Amygdala (tissue), 56 donors: ENCODE results near the gene OR52L1.
"Not testable (repeated sequence)": the region's sequence is repeated elsewhere in the genome, so short reads cannot be mapped to it uniquely, and the experiment has no call there.

Experiments used
- DNase-seq, 56 donors: peaks; one replicate each; lab custom pipeline; 2025; lab: John Stamatoyannopoulos, UW

The OR52L1 gene

DNA sequence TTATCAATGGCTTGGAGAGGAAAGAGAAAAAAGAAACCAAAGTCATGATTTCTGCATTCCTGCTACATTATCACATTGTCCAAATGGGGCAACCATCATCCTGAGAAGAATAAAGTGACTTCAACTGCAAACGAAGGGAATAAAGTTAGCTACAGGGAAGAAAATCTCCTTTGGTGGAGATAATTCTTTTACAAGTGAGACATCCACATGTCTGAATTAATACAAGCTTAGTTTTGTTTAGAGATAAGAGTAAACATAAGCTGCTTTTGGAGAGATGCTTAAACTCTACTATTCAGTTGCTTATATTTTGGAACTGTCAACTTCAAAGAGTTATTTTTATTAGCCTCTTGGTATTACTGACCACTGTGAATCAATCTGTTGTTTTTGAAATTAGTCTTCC is at the start of gene OR52L1:
OR52L1 (minus strand) TSS at position 101 of the 400 bp plus-strand sequence; CDS start at position 46, 55 bp downstream.
- no peak for DNase-seq

- no peak for DNase-seq
Measured at GRCh38 chr11:6030708-6031405, 44.1 kb upstream of the OR52L1 start, which contains the start of gene OR56A1. OR56A1 (minus strand) TSS chr11:6030758; CDS start chr11:6027692, 3,066 bp downstream.

DNA sequence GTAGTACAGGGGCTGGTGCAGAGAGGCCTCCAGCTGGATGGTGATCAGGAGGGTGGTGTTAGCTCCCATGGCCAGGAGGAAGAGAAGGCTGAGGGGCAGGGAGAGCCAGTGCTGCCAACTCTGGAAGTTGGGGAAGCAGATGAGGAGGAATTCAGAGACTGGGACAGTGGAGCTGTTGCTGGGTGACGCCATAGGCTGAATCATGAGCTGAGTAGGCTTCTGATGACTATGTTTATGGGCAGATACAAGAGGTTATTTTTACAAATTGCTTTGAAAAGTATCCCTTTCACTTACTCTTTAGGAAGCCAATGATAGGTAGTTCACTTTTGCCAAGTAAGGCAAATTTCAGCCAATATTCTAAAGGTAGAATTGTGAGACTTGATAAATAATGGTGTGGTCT is 40.7 kb upstream of the OR52L1 start:
- DNase-seq: no peak

DNA sequence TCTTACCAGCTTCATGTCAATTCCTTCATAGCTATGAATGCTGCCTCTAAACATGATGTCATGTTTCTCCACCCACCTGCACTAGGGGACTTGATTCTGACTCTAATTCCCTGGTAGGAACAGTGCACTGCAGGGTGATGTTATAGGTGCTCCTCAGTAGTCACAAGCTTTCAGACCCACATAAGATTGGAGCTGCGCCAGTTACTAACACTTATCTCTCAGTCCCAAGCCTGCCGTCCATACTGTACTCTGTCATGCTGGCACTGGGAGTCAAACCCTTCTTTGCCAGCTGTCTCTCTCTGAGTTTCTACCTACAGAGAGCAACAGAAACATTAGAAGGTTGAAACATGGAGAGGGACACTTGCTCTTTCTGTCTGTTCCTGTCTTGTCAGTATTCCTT is 38.3 kb upstream of the OR52L1 start:
- DNase-seq: no peak

GRCh38 chr11:6022956-6023355 is 36.2 kb upstream of the OR52L1 start:
- DNase-seq: peak in 2 of 56 donors; percentile 1 to 3

DNA sequence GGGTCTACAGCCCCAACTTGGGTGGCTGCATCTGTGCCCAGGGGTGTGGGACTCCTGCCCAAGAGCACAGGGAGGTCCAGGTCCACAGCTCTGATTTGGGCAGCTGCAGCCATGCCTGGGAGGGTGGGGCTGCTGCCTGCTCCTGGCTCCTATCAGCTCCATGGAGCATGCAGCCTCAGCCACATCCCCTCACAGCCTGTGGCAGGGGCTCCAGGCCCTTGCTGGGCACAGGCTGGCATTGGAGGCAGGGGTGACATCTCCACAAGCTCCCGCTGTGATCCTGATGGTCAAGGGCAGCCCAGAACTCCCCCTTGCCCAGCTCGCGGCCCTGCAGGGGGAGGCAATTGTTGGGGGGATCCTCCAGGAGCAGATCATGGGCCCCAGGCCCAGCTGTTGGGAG is 26.3 kb upstream of the OR52L1 start:
- DNase-seq: no peak

DNA sequence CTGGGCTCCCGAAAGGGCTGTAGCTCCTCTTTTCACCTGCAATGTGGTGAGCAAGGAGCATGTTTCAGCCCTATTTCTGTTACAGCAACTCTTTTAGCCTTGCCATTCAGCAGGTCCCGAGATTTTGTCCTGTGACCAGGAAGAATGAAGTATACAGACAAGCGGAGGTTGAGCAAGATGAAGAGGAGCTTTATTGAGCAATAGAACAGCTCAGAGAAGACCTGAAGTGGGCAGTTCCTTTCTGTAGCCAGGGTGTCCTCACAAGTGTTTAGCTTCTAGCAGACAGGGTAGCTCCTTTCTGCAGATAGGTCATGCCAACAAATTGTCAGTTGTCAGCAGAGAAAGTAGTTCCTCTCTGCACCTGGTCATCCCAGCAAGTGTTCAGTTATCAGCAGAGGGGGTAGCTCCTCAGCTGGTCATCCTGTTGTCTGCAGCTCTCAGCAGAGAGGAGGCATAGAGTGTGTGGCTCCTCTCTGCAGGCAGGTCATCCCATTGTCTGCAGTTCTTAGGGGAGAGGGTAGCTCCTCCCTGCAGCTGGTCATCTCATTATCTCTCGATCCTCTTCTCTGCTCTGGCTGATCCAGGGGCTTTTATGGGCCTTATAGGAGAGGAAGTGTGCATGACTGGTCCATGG is 25.4 kb upstream of the OR52L1 start:
- no peak for DNase-seq

GRCh38 chr11:6006846-6007245 is 20.1 kb upstream of the OR52L1 start, which contains the start of gene OR56A4:
OR56A4 (minus strand) TSS chr11:6006946; CDS start chr11:6002992, 3,954 bp downstream.
- DNase-seq: no peak

DNA sequence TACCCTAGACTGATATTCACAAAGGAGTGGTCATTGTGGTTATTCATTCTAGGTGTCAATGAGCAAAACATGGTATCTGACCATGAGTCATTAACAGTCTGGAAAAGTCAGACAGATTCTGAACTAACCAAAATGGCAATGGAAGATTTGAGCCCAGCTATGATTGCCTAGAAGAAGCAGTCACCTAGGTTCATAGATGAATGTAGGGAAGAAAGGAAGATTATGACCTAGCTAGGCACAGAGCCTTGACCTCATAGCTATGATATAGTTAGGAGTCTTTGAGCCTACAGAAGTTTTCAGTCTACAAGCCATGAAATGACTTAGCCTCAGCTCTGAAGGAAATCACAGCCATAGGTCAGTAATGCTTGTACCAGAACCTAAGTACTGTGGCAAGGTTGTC is 19.6 kb upstream of the OR52L1 start:
- DNase-seq: no peak

DNA sequence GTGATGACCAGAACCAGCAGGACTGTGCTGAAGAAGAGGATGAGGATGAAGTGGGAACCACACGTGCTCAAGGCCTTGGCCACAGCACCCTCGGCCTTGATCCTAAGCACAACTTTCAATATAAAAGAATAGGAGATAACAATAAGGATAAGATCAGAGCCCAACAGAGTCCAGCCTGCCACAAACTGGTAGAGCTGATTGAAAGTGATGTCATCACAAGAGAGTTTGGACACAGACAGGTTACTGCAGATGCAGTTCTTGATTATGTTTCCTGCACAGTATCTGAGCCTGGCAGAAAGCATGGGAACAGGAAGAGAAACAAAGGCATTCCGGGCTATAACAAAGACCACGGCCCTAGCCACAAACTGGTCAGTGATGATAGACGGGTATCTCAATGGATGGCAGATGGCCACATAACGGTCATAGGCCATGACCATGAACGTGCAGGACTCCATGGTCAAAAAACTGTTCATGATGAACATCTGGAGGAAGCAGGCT is 15.5 kb upstream of the OR52L1 start:
- no peak for DNase-seq

- DNase-seq: no peak
Measured at GRCh38 chr11:5994791-5995190, 8.0 kb upstream of the OR52L1 start.

DNA sequence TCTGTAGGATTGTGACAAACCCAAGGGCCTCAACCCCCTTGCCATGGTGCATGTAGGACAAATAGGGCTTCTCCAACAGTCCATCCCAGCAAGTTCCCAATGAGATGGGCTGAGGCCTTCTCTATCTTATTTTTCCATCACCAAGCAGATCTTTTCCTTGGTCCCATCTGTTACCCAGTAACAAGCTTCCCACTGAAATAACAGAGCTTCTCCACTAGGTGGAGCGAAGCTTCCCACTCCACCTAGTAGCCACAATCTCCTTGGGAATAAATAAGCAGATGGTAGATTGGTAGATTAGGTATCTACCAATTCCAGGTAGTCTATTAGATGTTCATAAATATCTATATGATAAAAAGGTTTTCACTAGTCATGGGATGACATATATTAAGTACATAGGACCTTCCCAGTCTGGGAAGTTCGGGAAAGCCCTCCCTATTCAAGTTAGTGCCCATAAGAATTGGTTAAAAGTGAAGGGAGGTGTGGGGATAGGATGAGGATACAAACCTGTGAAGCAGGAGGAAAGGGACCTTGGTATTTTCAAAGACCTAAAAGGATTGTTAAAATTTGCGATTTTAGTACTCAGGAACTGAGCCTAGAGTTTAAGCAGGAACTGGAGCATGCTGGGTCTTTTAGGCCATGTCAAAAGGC is 5.9 kb upstream of the OR52L1 start:
- DNase-seq: no peak

- no peak for DNase-seq
Measured at GRCh38 chr11:5992150-5992549, 5.4 kb upstream of the OR52L1 start.

DNA sequence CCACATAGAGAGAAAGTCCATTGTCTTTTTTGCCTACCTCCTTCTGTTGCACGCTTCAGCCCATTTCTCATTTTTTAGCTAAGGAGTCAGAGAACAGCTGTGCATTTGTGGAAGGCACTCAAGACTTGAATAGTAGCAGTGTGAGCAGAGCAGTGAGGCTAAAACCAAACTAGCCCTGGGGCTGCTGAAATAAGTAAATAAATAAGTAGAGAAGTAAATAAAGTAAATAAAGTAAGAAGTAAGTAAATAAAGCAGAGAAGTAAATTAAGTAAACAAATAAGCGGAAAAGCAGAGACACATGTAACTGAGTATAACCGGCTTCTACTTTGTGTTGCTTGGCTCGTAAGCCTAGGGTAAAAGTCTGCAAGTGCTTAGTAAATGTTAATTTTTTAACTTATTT is 2.4 kb upstream of the OR52L1 start:
- DNase-seq: no peak

DNA sequence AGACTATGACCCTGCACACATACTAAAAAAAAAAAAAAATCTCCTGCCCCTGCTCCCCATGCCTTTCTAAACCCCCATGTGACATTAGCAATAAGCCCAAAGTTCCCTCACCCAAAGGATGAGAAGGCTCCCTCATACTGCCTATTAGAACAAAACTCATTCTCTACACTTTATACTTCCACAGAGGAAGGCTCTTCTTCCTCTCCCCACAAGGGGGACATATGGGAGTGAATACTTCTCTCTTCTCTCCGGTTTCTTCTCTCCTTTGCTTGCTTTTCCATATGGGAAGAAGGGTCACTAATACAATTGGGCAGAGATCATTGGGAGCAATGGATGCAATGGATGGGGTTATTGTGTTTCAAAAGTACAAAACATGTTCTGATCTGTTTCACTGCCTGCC is 3.3 kb downstream of the OR52L1 start:
- DNase-seq: no peak

DNA sequence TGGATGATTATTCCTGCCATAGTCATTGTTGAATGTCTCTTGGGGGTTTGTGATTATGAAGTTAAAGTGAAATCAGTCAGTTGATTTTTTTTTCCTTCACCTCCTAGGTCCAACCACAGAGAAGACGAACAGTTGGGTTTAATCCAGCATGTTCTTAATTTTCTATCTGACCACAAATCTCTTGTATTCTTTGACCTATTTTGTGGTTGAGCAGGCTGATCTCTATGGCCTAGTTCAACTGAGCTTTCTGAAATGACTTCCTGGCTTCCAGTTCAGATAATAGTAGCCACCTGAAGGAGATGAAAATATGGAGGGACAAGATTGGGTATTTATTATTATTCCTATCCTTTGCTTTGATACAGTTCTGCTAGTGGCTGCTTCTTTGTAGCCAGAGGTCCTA is 13.3 kb downstream of the OR52L1 start:
- DNase-seq: no peak

GRCh38 chr11:5968394-5968793 is 18.4 kb downstream of the OR52L1 start, which contains the start of gene OR56A5:
OR56A5 (minus strand) TSS chr11:5968494; CDS start chr11:5968494, 0 bp downstream.
- DNase-seq: no peak

DNA sequence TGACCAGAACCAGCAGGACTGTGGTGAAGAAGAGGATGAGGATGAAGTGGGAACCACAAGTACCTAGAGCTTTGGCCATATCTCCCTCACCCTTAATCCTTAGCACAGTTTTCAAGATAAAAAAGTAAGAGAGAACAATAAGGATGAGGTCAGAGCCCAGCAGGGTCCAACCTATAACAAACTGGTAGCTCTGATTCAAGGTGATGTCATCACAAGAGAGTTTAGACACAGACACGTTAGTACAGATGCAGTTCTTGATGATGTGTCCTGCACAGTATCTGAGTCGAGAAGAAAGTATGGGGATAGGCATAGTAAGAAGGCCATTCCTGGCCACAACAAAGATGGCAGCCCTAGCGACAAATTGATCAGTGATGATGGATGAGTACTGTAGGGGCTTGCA is 19.1 kb downstream of the OR52L1 start:
- DNase-seq: no peak

- DNase-seq: no peak
Measured at GRCh38 chr11:5966958-5967357, 19.8 kb downstream of the OR52L1 start.

GRCh38 chr11:5960704-5961320 is 26.0 kb downstream of the OR52L1 start:
- not testable (repeated sequence) for DNase-seq

GRCh38 chr11:5955586-5955985 is 31.2 kb downstream of the OR52L1 start:
- no peak for DNase-seq
